SIG-M5 treated with dmso at 0.1 percent for 504 hours (cell line): ENCODE results near the gene GPC5.

Experiments
- DNase-seq: peaks from one replicate; lab custom pipeline; 2025; ENCODE audit not compliant: unreplicated experiment; lab: John Stamatoyannopoulos, UW

Gene GPC5

GRCh38 chr13:92316030-92316429 is 917.6 kb downstream of the GPC5 start:
- DNase-seq, result no peak

- no peak for DNase-seq
Observed at GRCh38 chr13:92317066-92317465, 918.6 kb downstream of the GPC5 start.

GRCh38 chr13:92320323-92320722 is 921.9 kb downstream of the GPC5 start:
- no peak for DNase-seq

- DNase-seq, result no peak
Observed at GRCh38 chr13:92321174-92321573, 922.8 kb downstream of the GPC5 start.

GRCh38 chr13:92345627-92346026 is 947.2 kb downstream of the GPC5 start:
- no peak for DNase-seq

- no peak for DNase-seq
Observed at GRCh38 chr13:92346046-92346445, 947.6 kb downstream of the GPC5 start.

- DNase-seq, result no peak
Observed at GRCh38 chr13:92354583-92354982, 956.2 kb downstream of the GPC5 start.

GRCh38 chr13:92355213-92355612 is 956.8 kb downstream of the GPC5 start:
- DNase-seq, result no peak

GRCh38 chr13:92362717-92363116 is 964.3 kb downstream of the GPC5 start:
- no peak for DNase-seq

- no peak for DNase-seq
Observed at GRCh38 chr13:92365904-92366303, 967.5 kb downstream of the GPC5 start.

- no peak for DNase-seq
Observed at GRCh38 chr13:92377396-92377795, 979.0 kb downstream of the GPC5 start.

GRCh38 chr13:92379371-92379770 is 981.0 kb downstream of the GPC5 start:
- DNase-seq, result no peak

- DNase-seq, result no peak
Observed at GRCh38 chr13:92384410-92384809, 986.0 kb downstream of the GPC5 start.

- no peak for DNase-seq
Observed at GRCh38 chr13:92387245-92387644, 988.8 kb downstream of the GPC5 start.

- no peak for DNase-seq
Observed at GRCh38 chr13:92390217-92390616, 991.8 kb downstream of the GPC5 start.

- DNase-seq, result no peak
Observed at GRCh38 chr13:92403606-92404005, 1005.2 kb downstream of the GPC5 start.

- no peak for DNase-seq
Observed at GRCh38 chr13:92407858-92408257, 1009.4 kb downstream of the GPC5 start.

GRCh38 chr13:92412481-92412880 is 1014.1 kb downstream of the GPC5 start:
- no peak for DNase-seq

- DNase-seq, result no peak
Observed at GRCh38 chr13:92412996-92413395, 1014.6 kb downstream of the GPC5 start.

GRCh38 chr13:92413452-92413851 is 1015.0 kb downstream of the GPC5 start:
- no peak for DNase-seq

- DNase-seq, result no peak
Observed at GRCh38 chr13:92414851-92415250, 1016.4 kb downstream of the GPC5 start.

GRCh38 chr13:92415781-92416180 is 1017.4 kb downstream of the GPC5 start:
- no peak for DNase-seq

GRCh38 chr13:92418818-92419412 is 1020.5 kb downstream of the GPC5 start:
- no peak for DNase-seq

- DNase-seq, result no peak
Observed at GRCh38 chr13:92429231-92429630, 1030.8 kb downstream of the GPC5 start.
